Measurements from ENCODE around the gene MYCBP2.
"Not testable (repeated sequence)": the region's sequence is repeated elsewhere in the genome, so short reads cannot be mapped to it uniquely, and the experiment has no call there.

The MYCBP2 gene

DNA sequence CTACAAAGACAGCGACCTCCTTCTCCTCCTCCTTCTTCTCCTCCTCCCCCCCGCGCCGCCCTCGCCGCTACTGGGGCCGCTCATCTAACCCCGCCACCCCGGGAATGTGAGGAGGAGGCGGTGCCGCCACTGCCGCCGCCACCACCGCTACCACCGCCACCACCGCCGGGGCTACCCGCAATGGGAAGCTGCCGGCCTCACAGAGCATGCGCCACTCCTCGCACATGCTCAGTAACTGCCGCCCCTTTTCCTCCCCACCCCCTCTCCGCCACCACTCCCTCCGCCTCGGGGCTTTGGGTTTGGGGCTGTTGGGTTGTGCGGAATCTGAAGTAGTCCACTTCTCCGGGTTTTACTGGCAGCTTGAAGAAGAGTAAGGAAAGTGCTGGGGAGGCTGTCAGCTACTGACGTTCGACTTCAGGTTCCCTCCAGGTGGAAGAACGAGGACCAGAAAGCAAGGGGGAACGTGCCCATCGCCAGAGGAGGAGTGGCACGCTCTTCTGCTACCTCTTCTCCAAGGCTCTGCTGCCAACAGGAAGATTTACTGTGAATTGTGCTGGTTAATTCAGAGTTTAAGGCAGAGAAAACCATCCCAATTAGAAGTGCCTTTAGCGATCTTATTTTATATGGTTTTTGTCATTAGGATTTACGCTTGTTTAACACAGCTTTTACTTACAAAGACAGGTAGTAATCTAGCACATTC is at the start of gene MYCBP2:
MYCBP2 (minus strand) TSS at position 190 of the 700 bp plus-strand sequence. CDS start 319 bp downstream, outside the sequence.
- peak; percentile 94 for DNase-seq (ENCODE audit: low read depth)

DNA sequence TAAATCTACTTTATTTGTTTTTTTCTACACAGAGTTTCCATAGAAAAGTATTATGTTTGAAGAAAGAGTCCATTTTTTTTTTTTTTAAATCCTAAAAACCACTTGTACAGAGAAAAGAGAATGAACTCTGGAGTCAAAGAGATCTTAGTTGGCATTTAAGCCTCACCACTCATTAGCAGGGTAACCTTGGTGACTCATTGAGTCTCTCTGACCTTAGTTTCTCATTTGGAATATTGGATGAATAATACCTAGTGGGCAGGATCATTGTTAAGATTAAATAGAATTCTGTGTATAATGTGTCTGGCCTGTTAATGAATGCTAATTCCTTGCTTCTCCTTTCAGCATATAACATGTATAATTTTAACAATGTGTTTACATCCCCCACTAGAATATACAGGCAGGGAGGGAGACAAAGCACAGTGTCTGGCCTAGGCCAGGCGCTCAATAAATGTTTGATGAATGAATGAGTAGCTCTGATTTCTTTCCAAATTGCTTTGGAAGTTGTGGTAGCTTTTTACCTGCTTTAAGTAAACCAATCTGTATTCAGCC is 48.7 kb upstream of the MYCBP2 start:
- no peak for DNase-seq (ENCODE audit: low read depth)

GRCh38 chr13:77374786-77375185 is 47.9 kb upstream of the MYCBP2 start:
- DNase-seq (ENCODE audit: low read depth), result no peak

- DNase-seq (ENCODE audit: low read depth), result no peak
Measured at GRCh38 chr13:77374339-77374738, 47.4 kb upstream of the MYCBP2 start.

GRCh38 chr13:77373502-77373901 is 46.6 kb upstream of the MYCBP2 start:
- no peak for DNase-seq (ENCODE audit: low read depth)

DNA sequence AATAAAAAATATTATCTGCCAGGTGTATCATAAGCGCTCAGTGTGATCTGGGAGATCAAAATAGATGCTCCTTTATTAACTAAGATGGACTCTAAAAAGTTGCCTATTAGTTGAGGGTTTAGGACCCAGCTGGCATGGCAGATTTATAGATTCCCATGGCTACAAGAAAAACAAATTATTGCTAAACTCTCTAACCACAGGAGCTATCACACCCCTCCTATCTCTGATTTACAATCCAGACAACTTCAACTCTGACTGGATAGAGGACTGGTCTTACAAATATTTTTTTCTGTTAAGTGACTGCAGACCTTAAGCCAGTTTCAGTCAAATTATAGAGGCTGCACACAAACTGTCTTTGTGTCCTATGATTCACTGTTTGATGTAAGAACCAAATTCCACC is 45.4 kb upstream of the MYCBP2 start:
- no peak for DNase-seq (ENCODE audit: low read depth)

- no peak for DNase-seq (ENCODE audit: low read depth)
Measured at GRCh38 chr13:77370888-77371287, 44.0 kb upstream of the MYCBP2 start.

- DNase-seq (ENCODE audit: low read depth), result no peak
Measured at GRCh38 chr13:77362166-77362565, 35.3 kb upstream of the MYCBP2 start.

- DNase-seq (ENCODE audit: low read depth), result no peak
Measured at GRCh38 chr13:77360032-77360685, 33.3 kb upstream of the MYCBP2 start.

- DNase-seq (ENCODE audit: low read depth), result no peak
Measured at GRCh38 chr13:77359171-77359570, 32.3 kb upstream of the MYCBP2 start.

GRCh38 chr13:77358001-77358400 is 31.1 kb upstream of the MYCBP2 start:
- DNase-seq (ENCODE audit: low read depth), result no peak

- DNase-seq (ENCODE audit: low read depth), result no peak
Measured at GRCh38 chr13:77356155-77356554, 29.3 kb upstream of the MYCBP2 start.

GRCh38 chr13:77353995-77354394 is 27.1 kb upstream of the MYCBP2 start:
- DNase-seq (ENCODE audit: low read depth), result no peak

- no peak for DNase-seq (ENCODE audit: low read depth)
Measured at GRCh38 chr13:77351315-77351714, 24.4 kb upstream of the MYCBP2 start.

DNA sequence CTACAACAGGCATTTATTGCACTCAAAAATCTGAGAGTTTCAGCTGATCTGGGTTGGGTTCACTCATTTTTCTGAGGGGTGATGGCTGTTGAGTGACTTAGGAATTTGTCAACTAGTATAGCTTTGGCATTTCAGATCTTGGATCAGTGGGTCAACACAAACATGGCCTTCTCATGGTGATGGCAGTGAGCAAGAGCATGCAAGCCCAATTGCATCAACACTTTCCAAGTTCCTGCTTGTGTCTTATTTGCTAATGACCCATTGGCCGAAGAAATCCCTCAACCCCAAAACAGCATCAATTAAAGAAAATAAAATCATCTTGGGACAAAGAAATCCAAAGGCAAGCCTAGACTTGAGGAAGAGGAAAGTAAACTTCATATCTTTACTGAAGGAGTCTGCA is 23.9 kb upstream of the MYCBP2 start:
- DNase-seq (ENCODE audit: low read depth), result no peak

- no peak for DNase-seq (ENCODE audit: low read depth)
Measured at GRCh38 chr13:77349365-77349764, 22.5 kb upstream of the MYCBP2 start.

DNA sequence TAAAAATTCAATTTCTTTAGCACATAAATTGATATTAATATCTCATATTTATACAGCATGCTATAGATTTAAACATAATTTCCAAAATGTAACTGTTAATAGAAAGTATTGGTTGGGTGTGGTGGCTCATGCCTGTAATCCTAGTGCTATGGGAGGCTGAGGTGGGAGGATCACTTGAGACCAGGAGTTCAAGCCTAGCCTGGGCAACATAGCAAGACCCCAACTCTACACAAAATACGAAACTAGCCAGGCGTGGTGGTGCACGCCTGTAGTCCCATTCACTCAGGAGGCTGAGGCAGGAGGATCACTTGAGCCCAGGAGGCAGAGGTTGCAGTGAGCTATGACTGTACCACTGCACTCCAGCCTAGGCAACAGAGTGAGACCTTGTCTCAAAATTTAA is 20.5 kb upstream of the MYCBP2 start:
- DNase-seq (ENCODE audit: low read depth), result not testable (repeated sequence)

GRCh38 chr13:77345150-77345780 is 18.4 kb upstream of the MYCBP2 start:
- DNase-seq (ENCODE audit: low read depth), result no peak

DNA sequence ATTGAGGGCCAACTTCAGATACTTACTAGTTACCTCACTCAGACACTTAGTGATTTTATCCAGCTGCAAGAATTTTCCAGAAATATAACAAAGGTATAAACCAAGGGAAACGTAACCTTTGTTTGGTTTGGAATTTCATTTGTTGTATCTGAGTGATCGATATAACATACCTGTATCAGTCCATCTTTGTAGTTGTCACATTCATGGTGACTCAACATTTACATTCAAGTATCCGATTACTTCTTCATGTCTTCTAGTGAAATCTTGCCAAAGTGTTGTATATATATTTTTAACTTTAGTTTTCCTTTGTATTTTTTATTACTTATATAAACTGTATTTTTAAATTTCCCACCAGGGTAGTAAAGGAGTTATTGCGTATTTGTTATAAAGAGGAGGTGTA is 16.9 kb upstream of the MYCBP2 start:
- DNase-seq (ENCODE audit: low read depth), result no peak

DNA sequence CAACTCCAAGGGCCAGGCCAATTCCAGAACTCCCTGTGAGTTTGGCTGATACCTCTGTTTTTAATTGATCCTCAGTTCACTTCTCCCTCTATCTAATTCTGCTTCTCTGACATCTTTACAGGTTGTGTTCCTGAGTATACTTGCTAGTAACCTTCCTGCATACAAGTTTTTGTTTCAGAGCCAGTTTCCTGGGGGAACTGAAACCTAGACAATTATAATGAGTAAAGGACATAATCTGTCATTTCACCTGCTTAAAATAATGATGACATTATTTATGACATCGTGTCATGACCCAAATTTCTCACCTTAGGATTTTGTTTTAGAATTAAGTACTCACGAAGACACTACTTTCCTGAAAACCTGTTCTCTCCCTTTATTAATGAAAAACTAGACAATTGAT is 12.5 kb upstream of the MYCBP2 start:
- DNase-seq (ENCODE audit: low read depth), result no peak

DNA sequence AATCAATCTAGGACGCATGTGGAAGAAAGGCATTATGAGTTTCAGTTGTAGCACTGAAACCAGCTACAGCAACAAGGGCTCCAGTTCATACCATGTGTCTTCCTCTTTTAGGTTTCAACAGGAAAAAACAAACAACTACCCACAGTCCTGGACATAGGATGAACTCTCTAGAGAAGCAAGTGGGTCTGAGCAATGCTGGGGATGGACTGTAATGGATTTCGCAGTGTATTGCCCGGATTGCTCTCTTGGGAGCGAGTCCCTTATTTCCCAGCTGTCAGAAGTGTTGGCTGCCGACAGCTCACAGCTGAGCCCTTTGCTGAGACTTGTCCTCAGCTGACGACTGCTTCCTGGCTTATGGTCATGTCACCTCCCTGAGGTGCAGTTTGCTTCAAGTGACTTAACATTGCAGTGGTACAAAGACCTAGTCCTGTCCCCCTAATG is 12.1 kb upstream of the MYCBP2 start:
- no peak for DNase-seq (ENCODE audit: low read depth)

DNA sequence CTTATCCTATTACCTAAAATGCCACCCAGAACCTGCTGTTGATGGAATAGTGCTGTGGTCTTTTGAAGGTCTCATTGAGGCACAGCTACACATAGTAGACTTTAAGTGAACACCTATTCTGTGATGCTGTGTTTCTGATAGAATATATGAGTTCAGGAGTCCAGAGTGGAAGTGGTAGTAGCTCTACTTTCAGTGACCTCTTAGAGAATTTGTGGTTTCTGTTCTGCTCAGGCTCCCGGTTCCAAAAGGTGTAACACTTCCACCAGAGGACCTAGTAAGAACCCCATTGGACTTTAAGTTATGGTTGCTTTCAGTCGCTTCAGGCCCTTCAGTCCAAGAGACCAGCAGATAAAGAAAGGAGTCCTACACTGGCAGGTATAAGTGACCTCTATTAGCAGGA is 11.4 kb upstream of the MYCBP2 start:
- DNase-seq (ENCODE audit: low read depth), result no peak

GRCh38 chr13:77337159-77337558 is 10.3 kb upstream of the MYCBP2 start:
- no peak for DNase-seq (ENCODE audit: low read depth)

Measured in T-helper 22 cell (primary cell).